MM.1S (cell line): ENCODE results near the gene RYK.

ENCODE experiments used
- CTCF ChIP-seq: fragments of 300-600 bp; sonication (generic); IDR thresholded peaks from 2 replicates; pipeline ENCODE4 v1.5.1; 2016; ENCODE audit warnings: antibody characterized with exemption, low read length, mixed read lengths
- EZH2 ChIP-seq: fragments of 300-600 bp; sonication (generic); optimal IDR thresholded peaks from 2 replicates; pipeline ENCODE3; 2017; ENCODE audit warnings: low read depth, mild to moderate bottlenecking, antibody characterized with exemption, low read length, mixed read lengths
- EZH2phosphoT487 ChIP-seq: fragments of 300-600 bp; sonication (generic); IDR thresholded peaks from 2 replicates; pipeline ENCODE4 v1.6.1; 2018; ENCODE audit warnings: antibody characterized with exemption, low read length

GRCh38 chr3:134114726-134115125, 135.9 kb downstream of the RYK start:
- no peak for TF ChIP-seq CTCF
- TF ChIP-seq EZH2, result no peak
- no peak for TF ChIP-seq EZH2phosphoT487
